ENCODE data around the gene KRT76.

Gene KRT76

GRCh38 chr12:52759695-52760094 is 17.4 kb downstream of the KRT76 start:
- no peak for DNase-seq (ENCODE audit: low spot score)

GRCh38 chr12:52759218-52759617 is 17.9 kb downstream of the KRT76 start:
- DNase-seq (ENCODE audit: low spot score): no peak

DNA sequence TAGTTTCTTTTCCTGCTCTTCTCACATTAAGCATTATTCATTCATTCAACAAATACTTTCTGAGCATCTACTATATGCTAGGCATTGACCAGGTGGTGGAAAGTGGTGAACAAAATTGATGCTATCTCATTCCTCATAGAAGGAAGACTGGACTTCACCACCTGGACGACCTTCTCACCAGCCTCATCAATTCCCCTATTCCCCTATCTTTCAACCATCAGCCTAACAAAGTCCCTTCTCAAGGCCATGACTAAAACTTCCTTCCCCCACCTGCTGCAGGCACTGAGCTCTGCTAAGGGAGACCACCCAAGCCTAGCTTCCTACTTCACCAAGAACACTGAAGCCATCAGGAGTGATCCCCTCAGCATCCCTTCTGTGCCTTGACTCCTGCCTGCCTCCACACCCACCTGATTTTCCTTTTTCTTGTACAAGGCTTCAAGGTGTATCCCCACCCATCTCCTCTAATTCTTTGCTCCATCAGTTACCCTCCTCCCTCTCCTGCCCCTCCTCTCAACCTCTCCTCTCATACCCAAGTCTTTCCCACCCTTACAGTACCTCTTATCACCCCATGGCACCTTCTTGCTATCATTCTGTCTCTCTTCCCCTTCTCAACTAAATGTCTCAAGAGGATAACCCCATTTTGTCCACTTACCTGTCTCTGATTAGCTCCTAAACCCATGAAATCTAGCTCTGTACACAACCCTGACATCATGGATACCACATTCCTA is 19.5 kb downstream of the KRT76 start:
- no peak for DNase-seq (ENCODE audit: low spot score)

- DNase-seq (ENCODE audit: low spot score): no peak
These were observed 20.7 kb downstream of the KRT76 start for GRCh38 chr12:52756281-52756960.

DNA sequence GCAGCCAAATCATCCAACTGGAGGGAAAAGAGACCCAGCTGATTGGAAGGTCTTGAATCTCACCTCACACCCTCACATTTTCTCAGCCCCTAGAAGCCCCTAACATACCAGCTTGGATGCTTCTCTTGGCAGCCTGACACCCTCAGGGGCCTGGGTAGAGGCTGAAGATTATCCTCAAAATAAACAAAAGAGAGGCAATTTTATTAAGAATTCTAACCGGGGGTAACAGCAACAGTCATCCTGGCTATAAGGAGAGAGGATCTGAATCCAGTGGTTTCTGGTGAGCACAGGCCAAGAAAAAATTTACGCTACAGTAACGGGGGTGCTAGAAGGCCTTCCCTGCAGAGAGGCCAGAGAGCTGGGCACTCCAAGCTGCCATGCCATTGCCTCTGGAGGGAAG is 21.6 kb downstream of the KRT76 start:
- no peak for DNase-seq (ENCODE audit: low spot score)

GRCh38 chr12:52754135-52754534 is 23.0 kb downstream of the KRT76 start:
- DNase-seq (ENCODE audit: low spot score): no peak

DNA sequence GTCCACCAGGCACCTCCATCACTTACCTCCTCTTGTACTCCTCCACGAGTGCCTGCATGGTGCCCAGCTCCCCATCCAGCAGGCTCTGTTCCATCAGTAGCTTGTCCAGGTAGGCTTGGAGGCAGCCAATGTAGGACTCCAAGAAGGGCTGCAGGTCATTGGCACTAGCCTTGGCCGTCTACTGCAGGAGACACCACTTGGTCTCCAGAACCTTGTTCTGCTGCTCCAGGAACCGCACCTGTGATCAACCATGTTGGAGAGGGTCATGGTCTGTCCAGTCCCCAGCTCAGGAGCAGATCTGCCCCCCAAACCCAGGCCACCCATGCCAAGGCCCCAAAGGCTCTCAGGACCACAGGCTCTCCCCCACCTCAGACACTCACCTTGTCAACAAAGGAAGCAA is 23.9 kb downstream of the KRT76 start:
- DNase-seq (ENCODE audit: low spot score): no peak

GRCh38 chr12:52752516-52752915 is 24.6 kb downstream of the KRT76 start:
- no peak for DNase-seq (ENCODE audit: low spot score)

DNA sequence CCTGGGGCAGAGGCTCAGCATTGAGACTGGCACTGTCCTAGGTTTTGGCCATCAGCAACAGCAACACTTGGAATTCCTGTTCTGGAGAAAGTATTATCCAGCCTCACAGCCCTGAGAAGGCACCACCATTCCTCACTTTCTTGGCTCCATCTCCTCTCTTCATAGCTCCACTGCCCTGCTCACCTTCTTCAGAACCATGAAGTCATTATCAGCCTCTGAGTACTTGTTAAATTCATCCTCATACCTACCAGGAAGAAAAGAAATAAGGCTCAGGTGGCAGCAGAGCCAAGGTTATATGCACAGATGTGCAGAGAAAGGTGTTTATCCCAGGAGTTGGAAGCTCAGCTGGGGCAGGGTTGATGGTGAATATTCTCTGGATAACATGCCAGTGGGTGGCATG is 25.4 kb downstream of the KRT76 start:
- DNase-seq (ENCODE audit: low spot score): no peak

DNA sequence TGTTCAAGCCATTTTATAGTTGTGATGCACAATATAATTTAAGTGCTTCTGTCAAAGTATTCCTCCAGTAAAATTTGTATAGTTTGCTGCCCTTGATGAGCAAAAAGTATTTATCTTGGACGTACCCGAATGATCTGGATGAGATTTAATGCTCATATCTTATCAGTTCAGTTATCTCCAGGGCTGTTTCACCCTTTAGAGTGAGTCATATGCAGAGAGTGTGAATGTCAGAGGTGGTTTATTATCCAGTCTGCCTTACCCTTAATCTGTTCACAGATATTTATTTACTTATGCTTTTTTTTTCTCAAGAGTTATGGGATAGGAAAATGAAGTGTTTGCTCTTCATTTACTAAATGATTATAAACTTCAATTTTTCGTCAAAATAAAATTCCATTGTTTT is 26.6 kb downstream of the KRT76 start:
- peak; percentile 46 for DNase-seq (ENCODE audit: low spot score)

DNA sequence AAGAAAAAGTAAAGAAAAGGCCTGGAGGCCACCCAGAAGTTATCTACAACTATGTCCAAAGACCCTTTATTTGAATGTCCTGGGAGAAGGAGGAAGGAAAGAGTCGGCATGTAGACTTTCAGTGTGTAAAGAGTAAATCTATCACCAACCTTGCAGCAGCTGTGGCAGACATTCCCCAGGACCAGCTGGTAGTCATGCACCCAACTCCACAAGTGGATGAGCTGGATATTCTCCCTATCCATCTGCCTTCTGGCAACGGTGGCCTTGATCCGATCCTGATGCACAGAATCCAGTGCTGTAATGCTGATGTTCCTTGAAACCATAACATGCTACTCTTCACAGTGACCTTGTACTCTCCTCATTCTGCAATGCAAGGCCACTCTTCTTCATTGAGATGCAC is 27.3 kb downstream of the KRT76 start:
- no peak for DNase-seq (ENCODE audit: low spot score)

DNA sequence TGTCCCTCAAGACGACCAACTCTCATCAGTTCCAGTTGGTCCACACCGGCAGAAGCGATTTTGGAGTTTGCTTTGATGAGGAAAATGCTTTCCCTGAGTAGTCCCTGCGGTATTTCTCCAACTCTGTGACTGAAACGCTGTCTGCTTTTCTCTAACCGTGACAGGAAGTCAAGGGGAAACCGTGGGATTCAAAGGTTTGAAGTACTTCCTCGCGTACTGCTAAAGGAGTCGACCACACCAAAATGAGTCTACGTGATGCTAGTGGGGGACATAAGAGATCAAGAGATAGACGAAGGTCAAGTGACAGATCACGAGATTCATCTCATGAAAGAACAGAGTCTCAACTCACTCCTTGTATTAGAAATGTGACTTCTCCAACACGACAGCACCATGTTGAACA is 28.6 kb downstream of the KRT76 start:
- no peak for DNase-seq (ENCODE audit: low spot score)

- DNase-seq (ENCODE audit: low spot score): no peak
These were observed 31.6 kb downstream of the KRT76 start for GRCh38 chr12:52745554-52745953.

GRCh38 chr12:52744493-52745156 is 32.5 kb downstream of the KRT76 start:
- DNase-seq (ENCODE audit: low spot score): no peak

- no peak for DNase-seq (ENCODE audit: low spot score)
These were observed 34.2 kb downstream of the KRT76 start for GRCh38 chr12:52742822-52743457.

GRCh38 chr12:52742196-52742580 is 35.0 kb downstream of the KRT76 start:
- DNase-seq (ENCODE audit: low spot score): no peak

DNA sequence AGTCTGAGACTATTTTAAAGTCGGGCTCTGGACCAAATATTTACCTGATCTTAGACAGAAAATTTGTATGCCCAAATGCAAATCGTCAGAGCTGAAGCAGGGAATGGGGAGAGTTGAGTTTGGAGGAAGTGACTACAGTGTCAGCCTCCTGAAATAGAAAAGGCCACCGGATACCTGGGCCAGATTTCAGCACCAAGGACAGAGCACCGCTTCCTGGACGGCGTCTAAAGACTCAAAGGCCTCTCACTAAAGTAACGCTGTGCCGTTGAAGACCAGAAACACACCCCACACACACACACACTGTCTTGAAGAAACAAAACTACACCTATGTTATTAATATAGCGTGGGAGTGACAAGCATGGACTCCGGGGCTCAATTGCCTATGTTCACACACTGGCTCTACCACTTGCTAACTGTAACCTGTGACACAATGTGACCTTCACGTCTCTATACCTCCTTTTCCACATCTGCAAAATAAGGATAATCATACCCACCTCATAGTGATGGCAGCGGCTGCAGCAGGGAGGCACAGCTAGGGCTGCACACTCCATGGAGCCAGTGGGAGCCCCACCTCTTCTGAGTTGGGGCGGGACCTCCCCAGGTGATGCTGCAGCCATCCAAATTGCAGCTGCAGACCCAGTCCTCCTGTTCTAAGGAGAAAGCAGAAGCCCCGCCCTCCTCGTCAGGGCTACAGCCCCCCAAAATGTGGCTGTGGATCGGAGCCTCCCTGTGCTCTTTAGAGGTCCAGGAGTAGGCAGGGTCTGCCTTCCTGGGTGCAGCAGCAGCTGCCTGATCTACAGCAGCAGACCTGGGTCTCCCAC is 35.6 kb downstream of the KRT76 start:
- peak; percentile 85 for DNase-seq (ENCODE audit: low spot score)

DNA sequence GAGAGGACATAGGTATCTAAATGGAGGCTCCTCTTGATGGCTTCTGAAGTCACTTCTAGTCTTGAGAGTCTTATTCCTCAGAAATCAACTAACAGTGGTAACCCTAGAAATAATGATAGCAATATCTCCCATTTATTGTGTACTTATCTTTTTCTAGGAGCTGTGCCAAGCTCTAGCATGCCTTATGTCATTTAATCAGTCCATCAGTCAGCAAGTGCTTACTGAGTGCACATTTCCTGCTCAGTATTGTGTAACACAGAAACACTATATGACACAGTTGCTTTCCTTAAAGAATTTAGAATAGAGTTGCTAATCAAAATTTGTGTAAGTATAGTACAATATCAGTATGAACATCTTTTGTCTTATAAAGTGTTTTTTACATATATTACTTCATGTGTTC is 36.6 kb downstream of the KRT76 start:
- DNase-seq (ENCODE audit: low spot score): no peak

GRCh38 chr12:52739963-52740362 is 37.2 kb downstream of the KRT76 start:
- DNase-seq (ENCODE audit: low spot score): no peak

DNA sequence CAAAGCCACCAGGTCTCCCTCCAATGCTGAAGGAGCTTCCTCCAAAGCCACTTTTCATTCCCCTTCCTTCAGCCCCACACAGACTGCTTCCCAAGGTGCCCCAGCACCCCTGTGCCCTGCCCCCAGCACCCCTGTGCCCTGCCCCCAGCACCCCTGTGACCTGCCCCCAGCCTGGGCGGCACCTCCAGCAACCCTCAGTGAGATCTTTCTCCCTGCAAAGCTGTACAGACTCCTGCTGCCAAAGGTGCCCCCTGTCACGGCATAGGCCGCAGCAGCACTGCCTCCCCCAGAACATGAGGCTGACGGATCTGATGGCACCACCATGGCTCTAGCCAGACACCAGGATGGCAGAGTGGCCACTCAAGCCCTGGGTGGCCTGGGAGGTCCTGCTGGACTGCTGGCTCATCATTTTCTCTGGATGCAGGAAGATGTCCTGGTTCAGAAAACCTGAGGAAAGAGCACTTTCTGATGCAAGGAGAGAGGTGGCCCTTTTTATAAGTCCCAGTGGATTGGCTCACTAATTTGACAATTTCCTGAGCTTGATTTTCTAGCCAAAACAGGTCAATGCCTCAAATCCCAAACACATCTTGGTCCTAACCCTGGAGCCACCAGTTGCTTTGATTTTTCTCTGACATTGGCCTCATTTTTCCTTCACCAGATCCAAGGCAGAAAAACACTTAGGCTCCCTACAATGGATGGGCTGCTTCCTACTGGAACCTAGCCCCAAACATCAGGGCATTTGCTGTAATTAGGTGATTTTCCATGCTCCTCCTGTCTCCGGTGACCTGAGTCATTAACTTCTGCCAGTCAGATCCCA is 41.1 kb downstream of the KRT76 start:
- DNase-seq (ENCODE audit: low spot score): no peak

DNA sequence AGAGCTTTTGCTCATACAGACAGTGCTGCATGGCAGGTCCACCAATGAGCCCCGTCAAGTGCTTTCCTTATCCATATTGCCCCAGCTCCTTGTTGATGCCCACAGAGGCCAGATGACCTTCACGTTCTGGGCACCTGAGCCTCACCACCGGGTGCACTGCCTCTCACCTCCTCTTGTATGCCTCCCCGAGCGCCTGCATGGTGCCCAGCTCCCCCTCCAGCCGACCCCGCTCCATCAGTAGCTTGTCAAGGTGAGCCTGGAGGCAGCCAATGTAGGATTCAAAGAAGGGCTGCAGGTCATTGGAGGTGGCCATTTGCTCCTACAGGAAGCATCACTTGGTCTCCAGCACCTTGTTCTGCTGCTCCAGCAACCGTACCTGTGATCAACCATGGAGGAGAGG is 42.0 kb downstream of the KRT76 start:
- no peak for DNase-seq (ENCODE audit: low spot score)
